ENCODE results near the gene GPR137. TPM values are rescaled to one million over a fixed set of nuclear protein-coding genes. Genes with fewer than 3 reads are reported as not detected.
"Not testable (repeated sequence)": the region's sequence is repeated elsewhere in the genome, so short reads cannot be mapped to it uniquely, and the experiment has no call there.

GPR137 gene
- total and polyA plus RNA-seq, 2 experiments from 2014 or later = 25.2 to 63.9 TPM

GRCh38 chr11:64306563-64306875 is 20.9 kb downstream of the GPR137 start:
- H3K4me2 ChIP-seq = peak overlapping the region; percentile 90
- H3K36me3 ChIP-seq (replicated peaks; ENCODE audit: insufficient read depth, low read depth) = no peaks in the 10 kb centered on the region
- no peaks in the 10 kb centered on the region for H3K9me2 ChIP-seq (replicated peaks; ENCODE audit: insufficient read depth)

DNA sequence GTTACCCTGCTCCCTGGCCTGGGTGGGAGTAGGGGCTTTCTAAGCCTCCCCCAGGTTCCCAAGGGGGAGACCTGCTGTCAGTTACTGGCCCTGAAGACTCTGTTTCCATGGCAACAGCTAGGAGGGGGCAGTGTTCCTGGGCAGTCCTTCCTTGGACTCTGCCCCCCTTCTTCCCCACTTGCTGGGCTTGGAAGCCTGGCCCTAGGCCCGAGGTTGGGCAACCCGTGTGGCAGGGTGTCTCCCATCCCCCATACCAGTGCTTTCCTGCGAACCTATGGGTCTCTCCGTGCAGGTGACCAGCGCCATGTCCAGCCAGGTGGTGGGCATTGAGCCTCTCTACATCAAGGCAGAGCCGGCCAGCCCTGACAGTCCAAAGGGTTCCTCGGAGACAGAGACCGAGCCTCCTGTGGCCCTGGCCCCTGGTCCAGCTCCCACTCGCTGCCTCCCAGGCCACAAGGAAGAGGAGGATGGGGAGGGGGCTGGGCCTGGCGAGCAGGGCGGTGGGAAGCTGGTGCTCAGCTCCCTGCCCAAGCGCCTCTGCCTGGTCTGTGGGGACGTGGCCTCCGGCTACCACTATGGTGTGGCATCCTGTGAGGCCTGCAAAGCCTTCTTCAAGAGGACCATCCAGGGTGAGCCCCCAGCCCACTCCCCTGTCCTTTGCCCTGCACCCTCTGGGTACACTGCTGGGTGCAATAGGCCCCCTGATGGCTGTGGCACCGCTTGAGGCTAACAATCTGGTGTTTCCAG is 21.4 kb downstream of the GPR137 start:
- Histone ChIP-seq H4K20me1 (ENCODE audit: insufficient read depth, poor library complexity, severe bottlenecking) (no peaks in the 10 kb centered on the region), H3K4me3 (peak overlapping the region; percentile 62), H3K9me3 (ENCODE audit: low read depth) (no peaks in the 10 kb centered on the region), H3K79me2 (peaks cover 52% of the 10 kb centered on the region), H2AFZ (no peak overlapping the region), H3K27me3 (no peaks in the 10 kb centered on the region), H3K9me2 (replicated peaks; ENCODE audit: insufficient read depth) (no peaks in the 10 kb centered on the region), H3K4me1 (ENCODE audit: insufficient read depth) (peaks cover 11% of the 10 kb centered on the region), H3K27ac (peak overlapping the region; percentile 95), H3K4me2 (peak overlapping the region; percentile 90), H3K36me3 (replicated peaks; ENCODE audit: insufficient read depth, low read depth) (no peaks in the 10 kb centered on the region)
- DNase-seq (ENCODE audit: low spot score) = peak; percentile 86
- TF ChIP-seq EZH2phosphoT487 (IDR thresholded peaks at IDR 0.05; ENCODE audit: low read depth, severe bottlenecking, unreplicated experiment) = no peak
- TF ChIP-seq EZH2 (IDR thresholded peaks at IDR 0.05; ENCODE audit: borderline replicate concordance) = no peak
- TF ChIP-seq, protein P1, sequence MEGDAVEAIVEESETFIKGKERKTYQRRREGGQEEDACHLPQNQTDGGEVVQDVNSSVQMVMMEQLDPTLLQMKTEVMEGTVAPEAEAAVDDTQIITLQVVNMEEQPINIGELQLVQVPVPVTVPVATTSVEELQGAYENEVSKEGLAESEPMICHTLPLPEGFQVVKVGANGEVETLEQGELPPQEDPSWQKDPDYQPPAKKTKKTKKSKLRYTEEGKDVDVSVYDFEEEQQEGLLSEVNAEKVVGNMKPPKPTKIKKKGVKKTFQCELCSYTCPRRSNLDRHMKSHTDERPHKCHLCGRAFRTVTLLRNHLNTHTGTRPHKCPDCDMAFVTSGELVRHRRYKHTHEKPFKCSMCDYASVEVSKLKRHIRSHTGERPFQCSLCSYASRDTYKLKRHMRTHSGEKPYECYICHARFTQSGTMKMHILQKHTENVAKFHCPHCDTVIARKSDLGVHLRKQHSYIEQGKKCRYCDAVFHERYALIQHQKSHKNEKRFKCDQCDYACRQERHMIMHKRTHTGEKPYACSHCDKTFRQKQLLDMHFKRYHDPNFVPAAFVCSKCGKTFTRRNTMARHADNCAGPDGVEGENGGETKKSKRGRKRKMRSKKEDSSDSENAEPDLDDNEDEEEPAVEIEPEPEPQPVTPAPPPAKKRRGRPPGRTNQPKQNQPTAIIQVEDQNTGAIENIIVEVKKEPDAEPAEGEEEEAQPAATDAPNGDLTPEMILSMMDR (IDR thresholded peaks at IDR 0.05; ENCODE audit: poor library complexity) = no peak
- WGBS (ENCODE audit: low lambda C conversion rate, missing lambda C conversion rate) = 77% methylated on average over 15 of the region's 15 CpGs

More at GRCh38 chr11:64306563-64306875, 20.9 kb downstream of the GPR137 start:
- Histone ChIP-seq H3K27ac (peak overlapping the region; percentile 95), H3K9me3 (ENCODE audit: low read depth) (no peaks in the 10 kb centered on the region), H3K79me2 (peaks cover 49% of the 10 kb centered on the region), H3K4me1 (ENCODE audit: insufficient read depth) (peaks cover 11% of the 10 kb centered on the region), H4K20me1 (ENCODE audit: insufficient read depth, poor library complexity, severe bottlenecking) (no peaks in the 10 kb centered on the region), H3K4me3 (peak overlapping the region; percentile 62), H2AFZ (peak overlapping the region; percentile 22), H3K27me3 (no peaks in the 10 kb centered on the region)
- DNase-seq (ENCODE audit: low spot score) = no peak
- WGBS (ENCODE audit: low lambda C conversion rate, missing lambda C conversion rate) = 34% methylated on average over 9 of the region's 9 CpGs
- TF ChIP-seq, protein P1 (IDR thresholded peaks at IDR 0.05; ENCODE audit: poor library complexity) = no peak
- no peak for TF ChIP-seq EZH2phosphoT487 (IDR thresholded peaks at IDR 0.05; ENCODE audit: low read depth, severe bottlenecking, unreplicated experiment)
- no peak for TF ChIP-seq EZH2 (IDR thresholded peaks at IDR 0.05; ENCODE audit: borderline replicate concordance)

DNA sequence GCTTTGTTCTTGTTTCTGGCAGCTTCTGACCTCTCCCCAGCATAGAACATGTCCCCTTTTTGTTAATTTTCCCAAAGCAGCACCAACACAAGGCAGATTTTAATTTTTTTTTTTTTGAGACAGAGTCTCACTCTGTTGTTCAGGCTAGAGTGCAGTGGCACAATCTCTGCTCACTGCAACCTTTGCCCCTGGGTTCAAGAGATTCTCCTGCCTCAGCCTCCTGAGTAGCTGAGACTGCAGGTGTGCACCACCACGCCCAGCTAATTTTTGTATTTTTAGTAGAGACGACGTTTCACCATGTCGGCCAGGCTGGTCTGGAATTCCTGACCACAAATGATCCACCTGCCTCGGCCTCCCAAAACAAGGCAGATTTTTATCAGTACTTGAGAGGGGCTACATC is 22.1 kb downstream of the GPR137 start:
- peaks cover 11% of the 10 kb centered on the region for H3K4me1 ChIP-seq (ENCODE audit: insufficient read depth)
- H3K27me3 ChIP-seq; H2AFZ ChIP-seq; H3K9me3 ChIP-seq (ENCODE audit: low read depth); H4K20me1 ChIP-seq (ENCODE audit: insufficient read depth, poor library complexity, severe bottlenecking); H3K4me3 ChIP-seq; H3K36me3 ChIP-seq (replicated peaks; ENCODE audit: insufficient read depth, low read depth); H3K9me2 ChIP-seq (replicated peaks; ENCODE audit: insufficient read depth); DNase-seq (ENCODE audit: low spot score): not testable (repeated sequence)
- H3K79me2 ChIP-seq = peaks cover 59% of the 10 kb centered on the region
- peak overlapping the region; percentile 95 for H3K27ac ChIP-seq
- peak overlapping the region; percentile 90 for H3K4me2 ChIP-seq
- 85% methylated on average over 5 of the region's 5 CpGs for WGBS (ENCODE audit: low lambda C conversion rate, missing lambda C conversion rate)

- WGBS (ENCODE audit: low lambda C conversion rate, missing lambda C conversion rate) = 93% methylated on average over 10 of the region's 10 CpGs
- TF ChIP-seq EZH2phosphoT487 (IDR thresholded peaks at IDR 0.05; ENCODE audit: low read depth, severe bottlenecking, unreplicated experiment) (no peak), EZH2 (IDR thresholded peaks at IDR 0.05; ENCODE audit: borderline replicate concordance) (no peak)
- TF ChIP-seq, protein P1 (IDR thresholded peaks at IDR 0.05; ENCODE audit: poor library complexity) = no peak
- Histone ChIP-seq H3K9me2 (replicated peaks; ENCODE audit: insufficient read depth) (no peaks in the 10 kb centered on the region), H3K9me3 (ENCODE audit: low read depth) (no peaks in the 10 kb centered on the region), H3K4me2 (no peak overlapping the region), H3K27me3 (no peaks in the 10 kb centered on the region), H3K27ac (no peak overlapping the region), H3K4me3 (no peak overlapping the region), H3K79me2 (peaks cover 54% of the 10 kb centered on the region), H3K4me1 (ENCODE audit: insufficient read depth) (peaks cover 6% of the 10 kb centered on the region), H4K20me1 (ENCODE audit: insufficient read depth, poor library complexity, severe bottlenecking) (no peaks in the 10 kb centered on the region), H3K36me3 (replicated peaks; ENCODE audit: insufficient read depth, low read depth) (no peaks in the 10 kb centered on the region), H2AFZ (no peak overlapping the region)
- DNase-seq (ENCODE audit: low spot score) = no peak
Measured at GRCh38 chr11:64312947-64313346, 27.3 kb downstream of the GPR137 start.

All from hepatocyte (in vitro differentiated cells).